SK-N-SH (cell line): ENCODE data around the gene BPIFA2.

Experiments used
- CTCF ChIP-seq: fragments of 200-600 bp; sonication (generic); IDR thresholded peaks from 2 replicates; pipeline ENCODE4 v1.6.1; 2017; ENCODE audit warnings: antibody characterized with exemption, mild to moderate bottlenecking, moderate library complexity
- EP300 ChIP-seq, 2 experiments: IDR thresholded peaks; 2 replicates each; pipeline versions ENCODE4 v1.4.0 to v1.6.1; 2012; ENCODE audit warnings: borderline replicate concordance in 1 of 2, low read depth in 1 of 2, low read length in 1 of 2
- EZH2phosphoT487 ChIP-seq: fragments of 200-600 bp; sonication (generic); IDR thresholded peaks from 2 replicates; pipeline ENCODE4 v1.6.1; 2017; ENCODE audit warnings: low read depth, mixed run types, mild to moderate bottlenecking, antibody characterized with exemption, moderate library complexity, borderline replicate concordance
- RCOR1 ChIP-seq: fragments of 150-350 bp; IDR thresholded peaks from 2 replicates; pipeline ENCODE4 v1.6.1; 2017; ENCODE audit warnings: antibody characterized with exemption, low read length
- SMC3 ChIP-seq: IDR thresholded peaks from 2 replicates; pipeline ENCODE4 v1.6.1; 2012; ENCODE audit warnings: low read depth, low read length, improper control_type of control experiment
- TCF12 ChIP-seq: IDR thresholded peaks from 2 replicates; pipeline ENCODE4 v1.4.0; 2012

DNA sequence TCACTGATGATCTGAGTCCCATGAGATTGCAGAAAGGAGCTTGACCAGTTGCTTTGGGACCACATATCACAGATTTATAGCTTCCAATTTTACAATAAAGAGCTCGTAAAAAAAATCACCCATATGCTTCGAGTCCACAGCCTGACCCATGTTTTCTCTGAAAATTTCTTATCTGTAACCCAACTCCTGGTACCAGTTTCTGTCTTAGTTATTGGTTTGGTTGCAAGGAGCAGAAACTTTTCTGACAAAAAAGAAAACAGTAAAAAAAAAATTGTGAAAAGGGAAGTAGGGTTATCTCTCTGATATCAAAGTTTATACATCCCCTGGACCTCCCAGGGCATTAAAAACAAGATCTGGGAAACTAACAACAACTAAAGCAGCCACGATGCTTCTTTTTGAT, 30.8 kb upstream of the BPIFA2 start:
- TF ChIP-seq CTCF = no peak
- TF ChIP-seq RCOR1 = no peak
- TF ChIP-seq EP300 (IDR thresholded peaks at IDR 0.05; ENCODE audit: borderline replicate concordance in 1 of 2, low read depth in 1 of 2, low read length in 1 of 2) = no peak
- TF ChIP-seq SMC3 = no peak
- TF ChIP-seq TCF12 = no peak
- TF ChIP-seq EZH2phosphoT487 = no peak
